ENCODE data around the gene ATP7A. TPM values are rescaled to one million over a fixed set of nuclear protein-coding genes. Genes with fewer than 3 reads are reported as not detected.
"Not testable (repeated sequence)": the region's sequence is repeated elsewhere in the genome, so short reads cannot be mapped to it uniquely, and the experiment has no call there.

ATP7A gene
- total RNA-seq, 4 donors from 2014 or later, result 4.0 to 6.3 (median 5.1) TPM

- in situ Hi-C loops (cut with MboI; ENCODE audit: low sequenced_read_pairs in 4 of 4) (no loop called here), intact Hi-C loops (cut with DNase I; ENCODE audit: low total_unique reads) (no loop called here)
- Histone ChIP-seq H3K9me3 (no peaks in the 10 kb centered on the region), H3K27ac (no peak overlapping the region), H3K27me3 (no peaks in the 10 kb centered on the region), H3K4me3 (no peak overlapping the region), H3K36me3 (no peaks in the 10 kb centered on the region), H3K4me1 (no peaks in the 10 kb centered on the region)
- TF ChIP-seq POLR2A (IDR thresholded peaks at IDR 0.05) (no peak), CTCF (IDR thresholded peaks at IDR 0.05 in 4 of 5, conservative IDR thresholded peaks at IDR 0.05 in 1 of 5) (no peak)
- ATAC-seq (no peak), DNase-seq (no peak)
These were observed 26.8 kb downstream of the ATP7A start for GRCh38 chrX:77937291-77937690.

- H3K4me3 ChIP-seq, result no peak overlapping the region
- no peaks in the 10 kb centered on the region for H3K27me3 ChIP-seq
- no peaks in the 10 kb centered on the region for H3K36me3 ChIP-seq
- H3K27ac ChIP-seq, result no peak overlapping the region
- DNase-seq (no peak), ATAC-seq (no peak)
- no peaks in the 10 kb centered on the region for H3K9me3 ChIP-seq
- in situ Hi-C loops (cut with MboI; ENCODE audit: low sequenced_read_pairs in 4 of 4), result no loop called here
- intact Hi-C loops (cut with DNase I; ENCODE audit: low total_unique reads), result no loop called here
- no peaks in the 10 kb centered on the region for H3K4me1 ChIP-seq
- TF ChIP-seq CTCF (IDR thresholded peaks at IDR 0.05 in 4 of 5, conservative IDR thresholded peaks at IDR 0.05 in 1 of 5) (no peak), POLR2A (IDR thresholded peaks at IDR 0.05) (no peak)
These were observed 27.7 kb downstream of the ATP7A start for GRCh38 chrX:77938083-77938680.

GRCh38 chrX:77945031-77945430 is 34.5 kb downstream of the ATP7A start:
- ATAC-seq; DNase-seq; intact Hi-C loops (cut with DNase I; ENCODE audit: low total_unique reads); H3K27me3 ChIP-seq; H3K4me3 ChIP-seq; H3K9me3 ChIP-seq; H3K36me3 ChIP-seq; H3K27ac ChIP-seq; H3K4me1 ChIP-seq; in situ Hi-C loops (cut with MboI; ENCODE audit: low sequenced_read_pairs in 4 of 4): not testable (repeated sequence)

- in situ Hi-C loops (cut with MboI; ENCODE audit: low sequenced_read_pairs in 4 of 4), result no loop called here
- Histone ChIP-seq H3K36me3 (no peaks in the 10 kb centered on the region), H3K27ac (no peak overlapping the region), H3K9me3 (no peaks in the 10 kb centered on the region), H3K27me3 (no peaks in the 10 kb centered on the region), H3K4me1 (peaks cover 0 to 3% of the 10 kb centered on the region in 2 donors), H3K4me3 (no peak overlapping the region)
- no peak for TF ChIP-seq POLR2A (IDR thresholded peaks at IDR 0.05)
- TF ChIP-seq CTCF (IDR thresholded peaks at IDR 0.05 in 4 of 5, conservative IDR thresholded peaks at IDR 0.05 in 1 of 5), result no peak
- DNase-seq, result no peak
- intact Hi-C loops (cut with DNase I; ENCODE audit: low total_unique reads), result no loop called here
- no peak for ATAC-seq
These were observed 35.5 kb downstream of the ATP7A start for GRCh38 chrX:77945910-77946545.

- H3K27me3 ChIP-seq, result no peaks in the 10 kb centered on the region
- intact Hi-C loops (cut with DNase I; ENCODE audit: low total_unique reads), result no loop called here
- no peaks in the 10 kb centered on the region for H3K36me3 ChIP-seq
- in situ Hi-C loops (cut with MboI; ENCODE audit: low sequenced_read_pairs in 4 of 4), result no loop called here
- TF ChIP-seq CTCF (IDR thresholded peaks at IDR 0.05 in 4 of 5, conservative IDR thresholded peaks at IDR 0.05 in 1 of 5) (no peak), POLR2A (IDR thresholded peaks at IDR 0.05) (no peak)
- H3K4me3 ChIP-seq, result no peak overlapping the region
- no peaks in the 10 kb centered on the region for H3K9me3 ChIP-seq
- peaks cover 0 to 3% of the 10 kb centered on the region in 2 donors for H3K4me1 ChIP-seq
- DNase-seq, result no peak
- no peak for ATAC-seq
- H3K27ac ChIP-seq, result no peak overlapping the region
These were observed 36.1 kb downstream of the ATP7A start for GRCh38 chrX:77946571-77946970.
